Peyer's patch (tissue), 4 donors: ENCODE results near the gene HMX2. TPM values are rescaled to one million over a fixed set of nuclear protein-coding genes. Genes with fewer than 3 reads are reported as not detected.
"Not testable (repeated sequence)": the region's sequence is repeated elsewhere in the genome, so short reads cannot be mapped to it uniquely, and the experiment has no call there.

Experiments
- DNase-seq, 3 donors: peaks; one replicate each; pipeline ENCODE4 v3.0.0-alpha.2; 2017 to 2019
- H3K27ac ChIP-seq, 4 donors: fragments of 200-600 bp; sonication (generic); one replicate each; pipeline ENCODE4 v1.5.1; 2016 to 2019
- H3K27me3 ChIP-seq, 2 donors: fragments of 200-600 bp; sonication (generic); one replicate each; pipeline ENCODE4 v1.5.1; 2019
- H3K36me3 ChIP-seq, 3 donors: fragments of 200-600 bp; sonication (generic); one replicate each; pipeline ENCODE4 v1.5.1; 2016 to 2019
- H3K4me1 ChIP-seq, 4 donors: fragments of 200-600 bp; sonication (generic); one replicate each; pipeline ENCODE4 v1.5.1; 2016 to 2019
- H3K4me3 ChIP-seq, 4 donors: fragments of 200-600 bp; sonication (generic); 1 replicate in 3 of 4; 2 replicates in 1 of 4; pipeline ENCODE4 v1.5.1; 2016 to 2019; ENCODE audit warnings: mild to moderate bottlenecking in 1 of 4
- H3K9me3 ChIP-seq, 4 donors: fragments of 200-600 bp; sonication (generic); one replicate each; pipeline ENCODE4 v1.5.1; 2016 to 2019; ENCODE audit warnings: mild to moderate bottlenecking in 1 of 4
- POLR2A ChIP-seq, 2 donors: fragments of 450-650 bp; IDR thresholded peaks; one replicate each; pipeline ENCODE4 v1.5.1; 2017; ENCODE audit warnings: antibody characterized with exemption in 2 of 2, mild to moderate bottlenecking in 2 of 2, moderate library complexity in 2 of 2
- total RNA-seq, 4 donors: library from RNA; depleted of rRNA; stranded (reverse); fragments of >200 nt; gene quantifications; one replicate each; pipeline ENCODE4 v1.1.0, GENCODE V29; 2016
- TF ChIP-seq, protein P1 (sequence below), 6 experiments: fragments of 450-650 bp in 4 of 6; fragments of 200-600 bp in 2 of 6; sonication (generic) in 1 of 6; IDR thresholded peaks; one replicate each; pipeline ENCODE4 v1.5.1; 2017 to 2019; ENCODE audit warnings: antibody characterized with exemption in 6 of 6, mild to moderate bottlenecking in 3 of 6, moderate library complexity in 1 of 6

Gene HMX2
- total RNA-seq, 4 donors from 2014 or later, result 1.0 TPM; not detected in 3

DNA sequence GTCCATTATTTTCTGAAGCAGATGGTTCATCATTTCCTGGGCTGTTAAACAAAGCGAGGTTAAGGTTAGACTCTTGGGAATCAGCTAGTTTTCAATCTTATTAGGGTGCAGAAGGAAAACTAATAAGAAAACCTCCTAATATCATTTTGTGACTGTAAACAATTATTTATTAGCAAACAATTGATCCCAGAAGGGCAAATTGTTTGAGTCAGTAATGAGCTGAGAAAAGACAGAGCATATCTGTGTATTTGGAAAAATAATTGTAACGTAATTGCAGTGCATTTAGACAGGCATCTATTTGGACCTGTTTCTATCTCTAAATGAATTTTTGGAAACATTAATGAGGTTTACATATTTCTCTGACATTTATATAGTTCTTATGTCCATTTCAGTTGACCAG lies 16.4 kb downstream of the HMX2 start:
- no peak for DNase-seq
- Histone ChIP-seq H3K27ac (no peak overlapping the region), H3K9me3 (no peaks in the 10 kb centered on the region), H3K27me3 (no peaks in the 10 kb centered on the region), H3K4me3 (no peak overlapping the region), H3K4me1 (no peaks in the 10 kb centered on the region), H3K36me3 (peaks cover 0 to 84% (median 4%) of the 10 kb centered on the region in 3 donors)
- TF ChIP-seq POLR2A (IDR thresholded peaks at IDR 0.05), result no peak
- TF ChIP-seq, protein P1, sequence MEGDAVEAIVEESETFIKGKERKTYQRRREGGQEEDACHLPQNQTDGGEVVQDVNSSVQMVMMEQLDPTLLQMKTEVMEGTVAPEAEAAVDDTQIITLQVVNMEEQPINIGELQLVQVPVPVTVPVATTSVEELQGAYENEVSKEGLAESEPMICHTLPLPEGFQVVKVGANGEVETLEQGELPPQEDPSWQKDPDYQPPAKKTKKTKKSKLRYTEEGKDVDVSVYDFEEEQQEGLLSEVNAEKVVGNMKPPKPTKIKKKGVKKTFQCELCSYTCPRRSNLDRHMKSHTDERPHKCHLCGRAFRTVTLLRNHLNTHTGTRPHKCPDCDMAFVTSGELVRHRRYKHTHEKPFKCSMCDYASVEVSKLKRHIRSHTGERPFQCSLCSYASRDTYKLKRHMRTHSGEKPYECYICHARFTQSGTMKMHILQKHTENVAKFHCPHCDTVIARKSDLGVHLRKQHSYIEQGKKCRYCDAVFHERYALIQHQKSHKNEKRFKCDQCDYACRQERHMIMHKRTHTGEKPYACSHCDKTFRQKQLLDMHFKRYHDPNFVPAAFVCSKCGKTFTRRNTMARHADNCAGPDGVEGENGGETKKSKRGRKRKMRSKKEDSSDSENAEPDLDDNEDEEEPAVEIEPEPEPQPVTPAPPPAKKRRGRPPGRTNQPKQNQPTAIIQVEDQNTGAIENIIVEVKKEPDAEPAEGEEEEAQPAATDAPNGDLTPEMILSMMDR (IDR thresholded peaks at IDR 0.05), result no peak

DNA sequence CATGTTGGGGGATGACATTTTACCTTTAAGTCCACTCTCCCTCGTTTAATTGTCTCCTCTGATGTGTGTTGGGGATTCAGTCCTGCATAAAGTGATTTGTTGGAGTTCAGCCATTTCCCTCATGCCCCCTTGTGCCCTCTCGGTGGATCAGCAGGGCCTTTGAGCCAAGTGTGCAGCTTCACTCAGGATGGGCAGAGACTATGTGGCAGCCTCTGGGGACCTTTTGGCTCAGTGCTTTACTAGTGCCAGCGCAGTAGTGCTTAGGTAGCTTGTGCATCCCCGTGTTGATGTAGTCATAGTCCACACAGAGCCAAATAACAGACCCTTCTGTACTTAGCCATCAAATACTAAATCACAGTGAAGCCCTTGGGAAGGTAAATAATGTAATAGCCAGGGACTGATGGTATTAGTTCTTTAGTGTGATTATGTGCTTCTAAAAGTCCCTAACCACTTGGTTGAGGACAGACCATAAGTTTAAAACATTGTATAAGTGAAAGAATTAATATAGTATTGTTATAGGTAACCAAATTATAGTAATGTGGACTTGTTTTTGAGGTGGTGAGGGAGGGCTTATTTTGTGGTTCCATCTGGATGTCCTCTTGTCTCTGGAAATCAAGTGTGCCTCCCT lies 17.6 kb downstream of the HMX2 start:
- TF ChIP-seq, protein P1 (IDR thresholded peaks at IDR 0.05), result no peak
- no peak for TF ChIP-seq POLR2A (IDR thresholded peaks at IDR 0.05)
- Histone ChIP-seq H3K27ac (no peak overlapping the region), H3K9me3 (no peaks in the 10 kb centered on the region), H3K27me3 (no peaks in the 10 kb centered on the region), H3K4me3 (no peak overlapping the region), H3K4me1 (no peaks in the 10 kb centered on the region), H3K36me3 (peaks cover 0 to 81% (median 4%) of the 10 kb centered on the region in 3 donors)
- no peak for DNase-seq

DNA sequence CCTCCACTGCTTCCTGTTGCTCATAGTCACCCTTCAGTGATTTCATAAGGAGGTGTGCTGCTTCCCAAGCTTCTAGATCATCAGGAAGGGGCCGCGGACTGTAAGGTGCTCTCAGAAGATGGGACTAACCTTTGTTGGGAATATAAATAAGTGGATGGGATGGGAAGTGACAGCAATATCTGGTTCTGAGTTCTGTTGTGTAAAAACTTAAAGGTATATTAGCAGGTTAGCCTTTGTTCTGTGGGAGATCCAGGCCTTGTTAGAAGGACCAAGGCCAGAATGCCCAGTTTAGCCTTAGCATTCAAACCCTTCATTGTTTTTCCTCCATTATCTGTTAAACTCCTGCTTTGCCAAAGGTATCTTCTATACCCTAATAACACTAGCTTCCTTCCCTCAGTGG lies 18.7 kb downstream of the HMX2 start:
- H3K27me3 ChIP-seq, result no peaks in the 10 kb centered on the region
- TF ChIP-seq, protein P1 (IDR thresholded peaks at IDR 0.05), result no peak
- no peak for TF ChIP-seq POLR2A (IDR thresholded peaks at IDR 0.05)
- H3K4me1 ChIP-seq, result no peaks in the 10 kb centered on the region
- H3K27ac ChIP-seq, result no peak overlapping the region
- no peaks in the 10 kb centered on the region for H3K9me3 ChIP-seq
- H3K36me3 ChIP-seq, result peaks cover 0 to 70% (median 4%) of the 10 kb centered on the region in 3 donors
- H3K4me3 ChIP-seq, result no peak overlapping the region
- no peak for DNase-seq

DNA sequence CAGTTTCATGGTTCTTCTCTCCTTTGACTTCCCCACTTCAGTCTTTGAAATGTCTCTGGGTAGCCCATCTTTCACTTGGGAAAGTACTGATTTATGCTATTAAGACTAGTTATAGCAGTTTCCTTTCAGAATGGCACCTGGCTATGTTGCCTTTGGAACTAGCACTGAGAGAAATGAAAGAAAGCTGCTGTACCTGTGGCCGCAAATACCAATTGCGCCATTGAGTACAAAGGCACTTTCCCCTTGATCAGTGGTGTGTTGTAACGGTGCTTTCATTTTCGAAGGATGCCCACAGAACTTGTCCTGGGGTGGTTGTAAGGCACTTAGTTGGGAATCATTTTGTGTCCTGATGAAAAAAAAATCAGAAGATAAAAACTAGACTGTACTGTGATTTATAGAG lies 23.0 kb downstream of the HMX2 start:
- Histone ChIP-seq H3K4me3 (no peak overlapping the region), H3K27me3 (no peaks in the 10 kb centered on the region), H3K4me1 (no peaks in the 10 kb centered on the region), H3K9me3 (no peaks in the 10 kb centered on the region), H3K27ac (no peak overlapping the region), H3K36me3 (peaks cover 0 to 27% (median 0%) of the 10 kb centered on the region in 3 donors)
- DNase-seq, result no peak
- TF ChIP-seq, protein P1 (IDR thresholded peaks at IDR 0.05), result no peak
- TF ChIP-seq POLR2A (IDR thresholded peaks at IDR 0.05), result no peak

DNA sequence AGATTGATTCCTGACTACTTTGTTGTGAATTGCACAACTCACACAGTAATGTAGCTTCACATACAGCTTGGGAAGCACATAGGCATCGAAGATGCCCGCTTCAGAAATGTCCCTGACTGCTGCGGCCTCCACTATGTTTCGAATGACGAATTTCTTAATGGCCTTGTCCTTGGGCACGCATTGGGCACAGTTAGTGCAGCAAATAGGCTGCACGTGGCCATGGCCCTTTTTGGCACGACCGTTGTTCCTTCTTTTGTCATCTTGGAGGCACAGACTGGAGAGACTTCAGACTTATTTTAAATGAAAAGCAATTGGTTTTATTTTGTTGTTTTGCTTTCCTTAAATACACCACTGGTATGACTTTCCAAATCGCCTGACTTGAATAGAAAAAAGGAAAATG lies 23.7 kb downstream of the HMX2 start:
- DNase-seq, H3K4me1 ChIP-seq, H3K27ac ChIP-seq, H3K4me3 ChIP-seq, H3K9me3 ChIP-seq, H3K27me3 ChIP-seq: not testable (repeated sequence)
- peaks cover 0 to 20% (median 0%) of the 10 kb centered on the region in 3 donors for H3K36me3 ChIP-seq

DNA sequence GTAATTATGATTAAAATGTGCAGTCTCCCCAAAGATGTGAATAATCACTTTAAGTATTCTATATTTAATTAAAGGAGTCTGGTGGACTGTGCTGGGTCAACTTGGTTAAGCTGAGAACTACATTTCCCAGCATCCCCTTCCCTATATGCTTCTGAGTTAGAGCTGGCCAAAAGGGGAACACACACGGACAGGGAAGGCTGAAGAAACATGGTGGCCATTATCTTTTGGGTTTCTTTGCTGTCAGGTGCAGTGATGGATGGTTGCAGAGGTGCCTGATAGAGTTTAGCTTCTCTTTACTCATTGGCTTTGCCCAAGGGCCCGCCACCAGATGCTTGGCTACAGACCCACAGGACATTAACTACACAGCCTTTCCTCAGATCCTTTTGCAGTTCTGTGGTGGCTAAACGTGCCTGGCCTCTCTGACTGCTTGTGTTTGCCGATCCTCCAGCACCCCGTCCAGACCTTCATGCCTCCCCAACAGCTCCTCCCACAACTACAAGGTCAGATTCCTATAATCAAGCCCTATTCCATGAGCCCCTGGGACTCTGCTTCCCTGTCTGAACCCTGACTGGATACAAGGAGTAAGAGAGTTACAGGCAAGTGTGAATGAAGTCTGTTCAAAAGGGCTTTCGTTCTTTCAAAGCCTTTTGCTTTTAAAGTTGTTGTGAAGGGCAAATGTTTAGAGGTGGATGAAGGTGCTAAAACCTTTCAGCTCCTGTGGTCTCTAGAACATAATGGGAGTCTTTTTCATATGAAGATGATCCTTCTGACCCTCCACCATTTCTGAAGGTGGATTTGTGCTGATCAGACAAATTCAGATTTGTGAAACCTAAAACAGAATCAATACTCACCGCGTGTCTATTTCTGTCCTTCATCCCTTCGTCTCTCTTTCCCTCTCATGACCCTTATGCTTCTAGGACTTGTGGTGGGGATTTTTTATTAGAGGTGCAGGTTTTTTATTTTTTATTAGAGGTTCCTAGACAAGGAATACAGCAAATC lies 27.8 kb downstream of the HMX2 start:
- Histone ChIP-seq H3K27me3 (no peaks in the 10 kb centered on the region), H3K36me3 (peaks cover 0 to 6% (median 0%) of the 10 kb centered on the region in 3 donors), H3K4me3 (no peak overlapping the region), H3K4me1 (no peaks in the 10 kb centered on the region), H3K27ac (no peak overlapping the region), H3K9me3 (no peaks in the 10 kb centered on the region)
- DNase-seq, result no peak
- TF ChIP-seq, protein P1 (IDR thresholded peaks at IDR 0.05), result no peak
- TF ChIP-seq POLR2A (IDR thresholded peaks at IDR 0.05), result no peak

DNA sequence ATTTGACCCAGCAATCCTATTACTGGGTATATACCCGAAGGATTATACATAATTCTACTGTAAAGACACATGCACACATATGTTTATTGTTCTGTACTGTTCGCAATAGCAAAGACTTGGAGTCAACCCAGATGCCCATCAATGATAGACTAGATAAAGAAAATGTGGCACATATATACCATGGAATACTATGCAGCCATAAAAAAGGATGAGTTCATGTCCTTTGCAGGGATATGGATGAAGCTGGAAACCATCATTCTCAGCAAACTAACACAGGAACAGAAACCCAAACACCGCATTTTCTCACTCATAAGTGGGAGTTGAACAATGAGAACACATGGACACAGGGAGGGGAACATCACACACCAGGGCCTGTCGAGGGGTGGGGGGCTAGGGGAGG lies 30.5 kb downstream of the HMX2 start:
- not testable (repeated sequence) for DNase-seq, H3K27me3 ChIP-seq, H3K4me3 ChIP-seq, H3K27ac ChIP-seq, H3K4me1 ChIP-seq, H3K36me3 ChIP-seq, H3K9me3 ChIP-seq
